Measurements from ENCODE around the gene RAD51B. TPM values are rescaled to one million over a fixed set of nuclear protein-coding genes. Genes with fewer than 3 reads are reported as not detected.

Gene RAD51B
- total RNA-seq, 2 donors from 2014 or later = 22.8 to 33.8 TPM

DNA sequence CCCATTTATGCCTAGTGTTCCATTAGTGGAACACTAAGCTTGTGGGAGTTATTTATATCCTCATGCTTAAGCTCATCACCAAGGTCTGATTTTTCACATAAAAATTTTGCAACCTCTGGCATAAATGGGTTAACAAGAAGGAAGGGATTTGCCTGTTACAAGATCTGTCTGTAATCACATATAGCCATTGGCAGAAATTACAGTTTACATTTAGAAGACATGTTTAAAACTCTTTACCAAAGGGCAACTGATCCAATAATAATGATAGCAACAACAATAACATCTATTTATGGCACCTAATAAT is 550.4 kb downstream of the RAD51B start:
- H3K36me3 ChIP-seq (ENCODE audit: control insufficient read depth, insufficient read depth, low read length) = no peaks in the 10 kb centered on the region
- no peak overlapping the region for H3K9ac ChIP-seq (ENCODE audit: extremely low read depth, low read length, poor library complexity, severe bottlenecking)
- peaks cover 7% of the 10 kb centered on the region for H3K9me3 ChIP-seq (ENCODE audit: control insufficient read depth, low read length)
- no peaks in the 10 kb centered on the region for H3K27me3 ChIP-seq (ENCODE audit: control insufficient read depth, insufficient read depth, low read length, poor library complexity, severe bottlenecking)
- H3K9me3 Mint-ChIP-seq = peaks cover 6% of the 10 kb centered on the region
- H3K4me3 ChIP-seq (ENCODE audit: low read length) = no peak overlapping the region
- peaks cover 19% of the 10 kb centered on the region for H3K4me1 Mint-ChIP-seq
- TF ChIP-seq, protein P1, sequence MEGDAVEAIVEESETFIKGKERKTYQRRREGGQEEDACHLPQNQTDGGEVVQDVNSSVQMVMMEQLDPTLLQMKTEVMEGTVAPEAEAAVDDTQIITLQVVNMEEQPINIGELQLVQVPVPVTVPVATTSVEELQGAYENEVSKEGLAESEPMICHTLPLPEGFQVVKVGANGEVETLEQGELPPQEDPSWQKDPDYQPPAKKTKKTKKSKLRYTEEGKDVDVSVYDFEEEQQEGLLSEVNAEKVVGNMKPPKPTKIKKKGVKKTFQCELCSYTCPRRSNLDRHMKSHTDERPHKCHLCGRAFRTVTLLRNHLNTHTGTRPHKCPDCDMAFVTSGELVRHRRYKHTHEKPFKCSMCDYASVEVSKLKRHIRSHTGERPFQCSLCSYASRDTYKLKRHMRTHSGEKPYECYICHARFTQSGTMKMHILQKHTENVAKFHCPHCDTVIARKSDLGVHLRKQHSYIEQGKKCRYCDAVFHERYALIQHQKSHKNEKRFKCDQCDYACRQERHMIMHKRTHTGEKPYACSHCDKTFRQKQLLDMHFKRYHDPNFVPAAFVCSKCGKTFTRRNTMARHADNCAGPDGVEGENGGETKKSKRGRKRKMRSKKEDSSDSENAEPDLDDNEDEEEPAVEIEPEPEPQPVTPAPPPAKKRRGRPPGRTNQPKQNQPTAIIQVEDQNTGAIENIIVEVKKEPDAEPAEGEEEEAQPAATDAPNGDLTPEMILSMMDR (conservative IDR thresholded peaks at IDR 0.05) = no peak
- no peaks in the 10 kb centered on the region for H3K36me3 Mint-ChIP-seq (ENCODE audit: low read depth)
- H3K4me3 Mint-ChIP-seq = no peak overlapping the region
- H3K27me3 Mint-ChIP-seq (ENCODE audit: insufficient read depth) = no peaks in the 10 kb centered on the region
- DNase-seq = no peak
- peaks cover 4% of the 10 kb centered on the region for H3K4me1 ChIP-seq (ENCODE audit: control insufficient read depth, insufficient read depth, low read length)
- H3K27ac Mint-ChIP-seq = no peak overlapping the region
- H3K27ac ChIP-seq (ENCODE audit: low read depth, low read length) = no peak overlapping the region

DNA sequence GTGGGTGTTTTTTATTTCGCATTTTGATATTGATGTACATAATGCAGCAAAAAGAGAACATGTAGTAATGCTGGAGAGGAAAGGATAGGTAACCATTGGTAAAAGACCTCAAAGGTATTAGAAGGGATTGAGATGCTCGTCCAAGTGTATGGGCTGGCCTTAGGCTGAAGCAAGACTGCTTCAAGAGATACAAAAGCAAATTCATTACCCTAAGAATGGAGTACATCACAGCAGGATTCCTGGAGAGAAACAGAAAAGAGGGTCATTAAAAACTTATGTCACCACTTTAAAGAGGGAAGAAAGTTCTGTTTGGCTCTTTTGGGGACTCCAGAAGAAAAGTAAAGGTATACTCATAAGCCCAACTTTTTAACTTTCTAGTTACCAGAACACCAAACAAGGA is 552.8 kb downstream of the RAD51B start:
- Histone ChIP-seq H3K36me3 (ENCODE audit: control insufficient read depth, insufficient read depth, low read length) (no peaks in the 10 kb centered on the region), H3K27me3 (ENCODE audit: control insufficient read depth, insufficient read depth, low read length, poor library complexity, severe bottlenecking) (no peaks in the 10 kb centered on the region), H3K4me1 (ENCODE audit: control insufficient read depth, insufficient read depth, low read length) (no peaks in the 10 kb centered on the region), H3K9me3 (ENCODE audit: control insufficient read depth, low read length) (peaks cover 7% of the 10 kb centered on the region), H3K9ac (ENCODE audit: extremely low read depth, low read length, poor library complexity, severe bottlenecking) (no peak overlapping the region), H3K4me3 (ENCODE audit: low read length) (no peak overlapping the region), H3K27ac (ENCODE audit: low read depth, low read length) (no peak overlapping the region)
- H3K4me1 Mint-ChIP-seq = peaks cover 22% of the 10 kb centered on the region
- H3K9me3 Mint-ChIP-seq = peaks cover 6% of the 10 kb centered on the region
- no peaks in the 10 kb centered on the region for H3K36me3 Mint-ChIP-seq (ENCODE audit: low read depth)
- 65 to 66% methylated on average over 2 of the region's 2 CpGs for whole genome bisulfite sequencing, 2 experiments (ENCODE audit: insufficient coverage in 1 of 2, insufficient read length in 1 of 2)
- no peak overlapping the region for H3K4me3 Mint-ChIP-seq
- DNase-seq = no peak
- TF ChIP-seq, protein P1 (conservative IDR thresholded peaks at IDR 0.05) = no peak
- no peaks in the 10 kb centered on the region for H3K27me3 Mint-ChIP-seq (ENCODE audit: insufficient read depth)
- H3K27ac Mint-ChIP-seq = no peak overlapping the region

DNA sequence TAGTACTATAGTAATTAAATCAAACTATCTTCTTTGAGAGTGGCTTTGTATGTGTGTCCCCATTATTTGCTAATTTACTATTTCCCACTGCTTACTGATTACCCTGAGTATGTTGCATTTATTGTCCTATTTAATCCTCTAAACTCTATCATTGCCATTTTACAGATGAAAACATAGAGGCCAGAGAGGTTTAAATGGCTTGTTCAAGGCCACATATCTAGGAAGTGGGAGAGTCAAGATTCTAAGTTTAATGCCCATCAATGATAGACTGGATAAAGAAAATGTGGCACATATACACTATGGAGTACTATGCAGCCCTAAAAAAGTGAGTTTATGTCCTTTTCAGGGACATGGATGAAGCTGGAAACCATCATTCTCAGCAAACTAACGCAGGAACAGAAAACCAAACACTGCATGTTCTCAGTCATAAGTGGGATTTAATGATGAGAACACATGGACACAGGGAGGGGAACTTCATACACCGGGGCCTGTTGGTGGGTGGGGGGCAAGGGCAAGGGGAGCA is 553.6 kb downstream of the RAD51B start:
- no peak overlapping the region for H3K27ac ChIP-seq (ENCODE audit: low read depth, low read length)
- H3K4me1 ChIP-seq (ENCODE audit: control insufficient read depth, insufficient read depth, low read length) = no peaks in the 10 kb centered on the region
- Mint-ChIP-seq H3K4me3 (no peak overlapping the region), H3K9me3 (peaks cover 6% of the 10 kb centered on the region), H3K27ac (no peak overlapping the region), H3K27me3 (ENCODE audit: insufficient read depth) (no peaks in the 10 kb centered on the region), H3K36me3 (ENCODE audit: low read depth) (no peaks in the 10 kb centered on the region), H3K4me1 (peaks cover 28% of the 10 kb centered on the region)
- DNase-seq = no peak
- TF ChIP-seq, protein P1 (conservative IDR thresholded peaks at IDR 0.05) = no peak
- H3K36me3 ChIP-seq (ENCODE audit: control insufficient read depth, insufficient read depth, low read length) = no peaks in the 10 kb centered on the region
- no peak overlapping the region for H3K9ac ChIP-seq (ENCODE audit: extremely low read depth, low read length, poor library complexity, severe bottlenecking)
- H3K9me3 ChIP-seq (ENCODE audit: control insufficient read depth, low read length) = peaks cover 7% of the 10 kb centered on the region
- no peak overlapping the region for H3K4me3 ChIP-seq (ENCODE audit: low read length)
- 93 to 100% methylated on average over 2 of the region's 2 CpGs for WGBS, 2 experiments (ENCODE audit: insufficient coverage in 1 of 2, insufficient read length in 1 of 2)
- H3K27me3 ChIP-seq (ENCODE audit: control insufficient read depth, insufficient read depth, low read length, poor library complexity, severe bottlenecking) = no peaks in the 10 kb centered on the region

Data from endodermal cell (in vitro differentiated cells).